ENCODE results near the gene ANKRD33. TPM values are rescaled to one million over a fixed set of nuclear protein-coding genes. Genes with fewer than 3 reads are reported as not detected.
A peak's percentile ranks its signal among the peaks of the same experiment; 100 is the strongest.

The ANKRD33 gene
- total RNA-seq, 1 experiment from 2014 or later: 0.81 TPM

DNA sequence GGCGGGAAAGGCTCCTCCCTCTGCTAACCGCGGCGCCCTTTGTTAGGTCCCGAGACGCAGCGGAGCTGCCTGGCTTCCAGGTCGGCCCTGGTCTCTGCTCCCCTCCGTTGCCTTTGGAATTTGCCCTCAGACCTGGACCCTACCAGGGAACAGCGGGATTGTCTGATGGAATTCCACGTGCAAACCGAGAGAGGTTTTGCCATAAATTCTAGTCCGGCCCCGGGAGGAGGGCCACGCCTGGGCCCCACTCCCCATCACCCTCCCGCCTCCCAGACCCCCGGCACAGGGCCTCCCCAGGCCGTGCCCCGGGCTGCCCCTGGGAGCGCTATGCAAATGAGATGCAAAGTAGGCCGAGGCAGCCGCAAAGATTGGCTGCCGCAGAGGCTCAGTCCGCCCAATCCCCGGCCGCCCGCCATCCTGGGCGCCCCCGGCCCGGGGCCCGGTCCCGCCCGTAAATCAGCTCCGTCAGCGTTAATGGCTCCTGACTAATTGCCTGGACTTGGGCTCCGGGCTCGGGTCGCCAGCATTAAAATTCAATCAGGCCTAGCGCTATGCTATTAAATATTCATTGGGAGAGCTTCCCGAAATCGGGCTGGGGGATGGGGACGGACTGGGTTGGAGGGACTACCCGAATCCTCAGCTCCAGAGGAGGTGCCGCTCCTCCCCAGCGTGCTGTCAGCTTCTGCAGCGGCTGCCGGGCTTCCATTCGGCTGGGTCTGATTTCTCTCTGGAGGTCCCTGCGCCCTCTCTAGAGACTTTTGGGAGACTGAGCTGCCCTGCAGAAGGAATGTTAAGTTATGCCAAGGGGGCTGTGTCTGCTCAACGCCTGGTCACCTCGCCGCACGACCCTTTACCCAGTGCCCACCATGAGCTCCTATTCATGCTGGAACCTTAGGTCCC, 23.7 kb upstream of the ANKRD33 start:
- Histone ChIP-seq H3T11ph (ENCODE audit: low read length) (no peak overlapping the region), H3K4ac (ENCODE audit: low read depth, low read length) (no peak overlapping the region), H3K23me2 (ENCODE audit: insufficient read length, low read depth, low read length, poor library complexity, severe bottlenecking) (peaks cover 20% of the 10 kb centered on the region), H2BK12ac (ENCODE audit: insufficient read length, low read depth, low read length) (no peak overlapping the region), H2BK120ac (ENCODE audit: low read depth, low read length, poor library complexity, severe bottlenecking) (no peak overlapping the region), H2BK20ac (ENCODE audit: low read depth, low read length, poor library complexity, severe bottlenecking) (no peak overlapping the region), H3K4me1 (ENCODE audit: insufficient read depth, low read length) (peaks cover 10% of the 10 kb centered on the region; the same call in 1 of the 2 replicates), H3K27me3 (ENCODE audit: insufficient read depth, low read length) (peaks cover 6% of the 10 kb centered on the region; the same call in 1 of the 2 replicates), H4K20me1 (ENCODE audit: control insufficient read depth, insufficient read depth, insufficient read length) (no peaks in the 10 kb centered on the region), H3K79me1 (ENCODE audit: insufficient read depth, low read depth, low read length, poor library complexity, severe bottlenecking) (no peaks in the 10 kb centered on the region), H3K79me2 (ENCODE audit: insufficient read depth, low read length) (no peaks in the 10 kb centered on the region), H2BK15ac (ENCODE audit: low read depth, low read length) (no peak overlapping the region), H3K9ac (ENCODE audit: extremely low read depth, insufficient read length, low read length) (no peak overlapping the region), H2AK5ac (ENCODE audit: insufficient read length, low read length) (no peak overlapping the region), H3K14ac (ENCODE audit: insufficient read depth, low read length) (no peak overlapping the region), H2BK5ac (ENCODE audit: insufficient read length, low read length) (no peak overlapping the region), H3K56ac (ENCODE audit: insufficient read length, low read depth, low read length) (no peak overlapping the region), H3K23ac (ENCODE audit: insufficient read length, low read depth, low read length) (no peak overlapping the region), H2AFZ (ENCODE audit: low read length) (no peak overlapping the region), H3K27ac (ENCODE audit: insufficient read length, low read depth, low read length) (no peak overlapping the region), H3K9me3 (ENCODE audit: control insufficient read depth, low read depth, low read length) (no peaks in the 10 kb centered on the region), H3K18ac (ENCODE audit: insufficient read length, low read depth, low read length) (no peak overlapping the region), H4K8ac (replicated peaks; ENCODE audit: insufficient read length, low read depth, low read length) (no peak overlapping the region), H4K91ac (ENCODE audit: insufficient read length, low read depth, low read length) (no peak overlapping the region), H3K4me2 (ENCODE audit: insufficient read depth, insufficient read length, low read length) (peak overlapping the region; percentile 69), H4K5ac (ENCODE audit: insufficient read length, low read depth, low read length) (no peak overlapping the region)
- Mint-ChIP-seq H3K9me3 (peaks cover 0 to 2% of the 10 kb centered on the region in 2 experiments; a peak in 2 of 5 replicates), H3K4me3 (peak overlapping the region; percentile 79 to 83), H3K4me1 (peaks cover 64 to 70% of the 10 kb centered on the region in 2 experiments), H3K36me3 (ENCODE audit: insufficient read depth in 1 of 3, low read depth in 3 of 3) (no peaks in the 10 kb centered on the region), H3K27me3 (ENCODE audit: low read depth) (peaks cover 60% of the 10 kb centered on the region), H3K27ac (peak overlapping the region; percentile 64 to 78 (median 69); a peak in 3 of 7 replicates)
- DNase-seq: peak; percentile 93
- no CpG with 5 or more reads among the region's 53 CpGs for WGBS (ENCODE audit: extremely low coverage, insufficient read length, low lambda C conversion rate)
- TF ChIP-seq, protein P1, sequence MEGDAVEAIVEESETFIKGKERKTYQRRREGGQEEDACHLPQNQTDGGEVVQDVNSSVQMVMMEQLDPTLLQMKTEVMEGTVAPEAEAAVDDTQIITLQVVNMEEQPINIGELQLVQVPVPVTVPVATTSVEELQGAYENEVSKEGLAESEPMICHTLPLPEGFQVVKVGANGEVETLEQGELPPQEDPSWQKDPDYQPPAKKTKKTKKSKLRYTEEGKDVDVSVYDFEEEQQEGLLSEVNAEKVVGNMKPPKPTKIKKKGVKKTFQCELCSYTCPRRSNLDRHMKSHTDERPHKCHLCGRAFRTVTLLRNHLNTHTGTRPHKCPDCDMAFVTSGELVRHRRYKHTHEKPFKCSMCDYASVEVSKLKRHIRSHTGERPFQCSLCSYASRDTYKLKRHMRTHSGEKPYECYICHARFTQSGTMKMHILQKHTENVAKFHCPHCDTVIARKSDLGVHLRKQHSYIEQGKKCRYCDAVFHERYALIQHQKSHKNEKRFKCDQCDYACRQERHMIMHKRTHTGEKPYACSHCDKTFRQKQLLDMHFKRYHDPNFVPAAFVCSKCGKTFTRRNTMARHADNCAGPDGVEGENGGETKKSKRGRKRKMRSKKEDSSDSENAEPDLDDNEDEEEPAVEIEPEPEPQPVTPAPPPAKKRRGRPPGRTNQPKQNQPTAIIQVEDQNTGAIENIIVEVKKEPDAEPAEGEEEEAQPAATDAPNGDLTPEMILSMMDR (conservative IDR thresholded peaks at IDR 0.05): no peak

Measured in H9 (cell line).